ENCODE measurements around the gene ZNF695.
"Not testable (repeated sequence)": the region's sequence is repeated elsewhere in the genome, so short reads cannot be mapped to it uniquely, and the experiment has no call there.

Gene ZNF695

GRCh38 chr1:247047260-247047659 is 39.4 kb upstream of the ZNF695 start:
- Histone ChIP-seq H3K27me3 (ENCODE audit: control insufficient read depth in 3 of 3, insufficient read depth in 3 of 3, low read depth in 1 of 3, low read length in 3 of 3) (no peaks in the 10 kb centered on the region), H3K18ac (ENCODE audit: low read length) (no peak overlapping the region), H2BK120ac (ENCODE audit: low read depth, low read length) (no peak overlapping the region), H3K9me3 (replicated peaks in 1 of 2; ENCODE audit: control insufficient read depth in 2 of 2, insufficient read depth in 1 of 2, low read depth in 1 of 2, low read length in 2 of 2) (peaks cover 32 to 88% of the 10 kb centered on the region in 2 donors), H3K14ac (ENCODE audit: low read length) (no peak overlapping the region), H3K9ac (ENCODE audit: low read depth, low read length, poor library complexity) (no peak overlapping the region), H3K27ac (replicated peaks; ENCODE audit: low read length) (no peak overlapping the region), H3K79me1 (ENCODE audit: low read depth, low read length) (peaks cover 6% of the 10 kb centered on the region), H2BK12ac (ENCODE audit: low read length) (no peak overlapping the region), H2BK15ac (ENCODE audit: low read length) (no peak overlapping the region), H2AFZ (ENCODE audit: low read length) (no peak overlapping the region), H4K91ac (ENCODE audit: low read depth, low read length, poor library complexity) (no peak overlapping the region), H3K4me1 (ENCODE audit: control insufficient read depth in 2 of 2, insufficient read depth in 1 of 2, low read depth in 1 of 2, low read length in 2 of 2) (no peaks in the 10 kb centered on the region), H2BK5ac (ENCODE audit: low read length) (no peak overlapping the region), H3K4ac (ENCODE audit: low read length) (no peak overlapping the region), H2AK5ac (ENCODE audit: low read depth, low read length) (no peak overlapping the region), H3K4me2 (ENCODE audit: insufficient read depth, low read length, poor library complexity, severe bottlenecking) (no peak overlapping the region), H3K36me3 (replicated peaks in 1 of 2; ENCODE audit: control insufficient read depth in 2 of 2, insufficient read depth in 2 of 2, low read length in 2 of 2) (peaks cover 3 to 4% of the 10 kb centered on the region in 2 donors), H3K23ac (ENCODE audit: low read depth, low read length, poor library complexity) (no peak overlapping the region), H4K8ac (ENCODE audit: low read depth, low read length) (no peak overlapping the region), H3K4me3 (ENCODE audit: low read length in 2 of 2) (no peak overlapping the region)
- no peak for DNase-seq (ENCODE audit: low spot score)
- WGBS, 2 donors (ENCODE audit: extremely low coverage in 2 of 2, insufficient read length in 2 of 2, insufficient replicate concordance in 1 of 2), result no CpG with 5 or more reads among the region's 2 CpGs

- Histone ChIP-seq H3K14ac (ENCODE audit: low read length) (no peak overlapping the region), H3K4ac (ENCODE audit: low read length) (no peak overlapping the region), H3K4me1 (ENCODE audit: control insufficient read depth in 2 of 2, insufficient read depth in 1 of 2, low read depth in 1 of 2, low read length in 2 of 2) (no peaks in the 10 kb centered on the region), H3K4me3 (ENCODE audit: low read length in 2 of 2) (no peak overlapping the region), H3K9ac (ENCODE audit: low read depth, low read length, poor library complexity) (no peak overlapping the region), H2BK12ac (ENCODE audit: low read length) (no peak overlapping the region), H3K23ac (ENCODE audit: low read depth, low read length, poor library complexity) (no peak overlapping the region), H3K36me3 (replicated peaks in 1 of 2; ENCODE audit: control insufficient read depth in 2 of 2, insufficient read depth in 2 of 2, low read length in 2 of 2) (peaks cover 8 to 19% of the 10 kb centered on the region in 2 donors), H3K27ac (replicated peaks; ENCODE audit: low read length) (no peak overlapping the region), H3K27me3 (ENCODE audit: control insufficient read depth in 3 of 3, insufficient read depth in 3 of 3, low read depth in 1 of 3, low read length in 3 of 3) (no peaks in the 10 kb centered on the region), H2AFZ (ENCODE audit: low read length) (no peak overlapping the region), H2BK15ac (ENCODE audit: low read length) (no peak overlapping the region), H4K91ac (ENCODE audit: low read depth, low read length, poor library complexity) (no peak overlapping the region), H3K18ac (ENCODE audit: low read length) (no peak overlapping the region), H3K9me3 (replicated peaks in 1 of 2; ENCODE audit: control insufficient read depth in 2 of 2, insufficient read depth in 1 of 2, low read depth in 1 of 2, low read length in 2 of 2) (peaks cover 36 to 94% of the 10 kb centered on the region in 2 donors), H2AK5ac (ENCODE audit: low read depth, low read length) (no peak overlapping the region), H4K8ac (ENCODE audit: low read depth, low read length) (no peak overlapping the region), H2BK120ac (ENCODE audit: low read depth, low read length) (no peak overlapping the region), H2BK5ac (ENCODE audit: low read length) (no peak overlapping the region), H3K4me2 (ENCODE audit: insufficient read depth, low read length, poor library complexity, severe bottlenecking) (no peak overlapping the region), H3K79me1 (ENCODE audit: low read depth, low read length) (peaks cover 6% of the 10 kb centered on the region)
- no peak for DNase-seq (ENCODE audit: low spot score)
- WGBS, 2 donors (ENCODE audit: extremely low coverage in 2 of 2, insufficient read length in 2 of 2, insufficient replicate concordance in 1 of 2), result no CpG with 5 or more reads among the region's 5 CpGs
Measured at GRCh38 chr1:247043406-247043805, 35.5 kb upstream of the ZNF695 start.

- H2BK15ac ChIP-seq (ENCODE audit: low read length), result no peak overlapping the region
- no peak overlapping the region for H3K9ac ChIP-seq (ENCODE audit: low read depth, low read length, poor library complexity)
- no peak overlapping the region for H2AFZ ChIP-seq (ENCODE audit: low read length)
- H3K79me1 ChIP-seq (ENCODE audit: low read depth, low read length), result no peaks in the 10 kb centered on the region
- H4K8ac ChIP-seq (ENCODE audit: low read depth, low read length), result no peak overlapping the region
- no peak overlapping the region for H3K4ac ChIP-seq (ENCODE audit: low read length)
- no peak overlapping the region for H3K4me3 ChIP-seq (ENCODE audit: low read length in 2 of 2)
- H3K36me3 ChIP-seq (replicated peaks in 1 of 2; ENCODE audit: control insufficient read depth in 2 of 2, insufficient read depth in 2 of 2, low read length in 2 of 2), result peaks cover 30 to 66% of the 10 kb centered on the region in 2 donors
- no peak overlapping the region for H3K23ac ChIP-seq (ENCODE audit: low read depth, low read length, poor library complexity)
- H3K9me3 ChIP-seq (replicated peaks in 1 of 2; ENCODE audit: control insufficient read depth in 2 of 2, insufficient read depth in 1 of 2, low read depth in 1 of 2, low read length in 2 of 2), result peaks cover 39 to 93% of the 10 kb centered on the region in 2 donors
- H3K14ac ChIP-seq (ENCODE audit: low read length), result no peak overlapping the region
- DNase-seq (ENCODE audit: low spot score), result no peak
- WGBS, 2 donors (ENCODE audit: extremely low coverage in 2 of 2, insufficient read length in 2 of 2, insufficient replicate concordance in 1 of 2), result no CpG with 5 or more reads among the region's 6 CpGs
- no peak overlapping the region for H2BK120ac ChIP-seq (ENCODE audit: low read depth, low read length)
- H3K4me2 ChIP-seq (ENCODE audit: insufficient read depth, low read length, poor library complexity, severe bottlenecking), result no peak overlapping the region
- H3K27me3 ChIP-seq (ENCODE audit: control insufficient read depth in 3 of 3, insufficient read depth in 3 of 3, low read depth in 1 of 3, low read length in 3 of 3), result no peaks in the 10 kb centered on the region
- no peak overlapping the region for H2AK5ac ChIP-seq (ENCODE audit: low read depth, low read length)
- H4K91ac ChIP-seq (ENCODE audit: low read depth, low read length, poor library complexity), result no peak overlapping the region
- H3K4me1 ChIP-seq (ENCODE audit: control insufficient read depth in 2 of 2, insufficient read depth in 1 of 2, low read depth in 1 of 2, low read length in 2 of 2), result no peaks in the 10 kb centered on the region
- no peak overlapping the region for H3K18ac ChIP-seq (ENCODE audit: low read length)
- no peak overlapping the region for H2BK12ac ChIP-seq (ENCODE audit: low read length)
- H3K27ac ChIP-seq (replicated peaks; ENCODE audit: low read length), result no peak overlapping the region
- no peak overlapping the region for H2BK5ac ChIP-seq (ENCODE audit: low read length)
Measured at GRCh38 chr1:247037511-247038320, 29.9 kb upstream of the ZNF695 start.

- not testable (repeated sequence) for H4K91ac ChIP-seq (ENCODE audit: low read depth, low read length, poor library complexity); H2BK12ac ChIP-seq (ENCODE audit: low read length); H4K8ac ChIP-seq (ENCODE audit: low read depth, low read length); H3K14ac ChIP-seq (ENCODE audit: low read length); H3K23ac ChIP-seq (ENCODE audit: low read depth, low read length, poor library complexity); H2AFZ ChIP-seq (ENCODE audit: low read length); H3K4me1 ChIP-seq (ENCODE audit: control insufficient read depth in 2 of 2, insufficient read depth in 1 of 2, low read depth in 1 of 2, low read length in 2 of 2); H2BK120ac ChIP-seq (ENCODE audit: low read depth, low read length); H3K27me3 ChIP-seq (ENCODE audit: control insufficient read depth in 3 of 3, insufficient read depth in 3 of 3, low read depth in 1 of 3, low read length in 3 of 3); DNase-seq (ENCODE audit: low spot score); H3K9ac ChIP-seq (ENCODE audit: low read depth, low read length, poor library complexity); H2AK5ac ChIP-seq (ENCODE audit: low read depth, low read length); H3K4me2 ChIP-seq (ENCODE audit: insufficient read depth, low read length, poor library complexity, severe bottlenecking); H3K4ac ChIP-seq (ENCODE audit: low read length); H2BK5ac ChIP-seq (ENCODE audit: low read length); H3K27ac ChIP-seq (replicated peaks; ENCODE audit: low read length); H3K18ac ChIP-seq (ENCODE audit: low read length); H3K79me1 ChIP-seq (ENCODE audit: low read depth, low read length); H3K4me3 ChIP-seq (ENCODE audit: low read length in 2 of 2); H2BK15ac ChIP-seq (ENCODE audit: low read length)
- Histone ChIP-seq H3K9me3 (replicated peaks in 1 of 2; ENCODE audit: control insufficient read depth in 2 of 2, insufficient read depth in 1 of 2, low read depth in 1 of 2, low read length in 2 of 2) (peaks cover 22 to 59% of the 10 kb centered on the region in 2 donors), H3K36me3 (replicated peaks in 1 of 2; ENCODE audit: control insufficient read depth in 2 of 2, insufficient read depth in 2 of 2, low read length in 2 of 2) (peaks cover 16 to 39% of the 10 kb centered on the region in 2 donors)
- no CpG with 5 or more reads among the region's 30 CpGs for WGBS, 2 donors (ENCODE audit: extremely low coverage in 2 of 2, insufficient read length in 2 of 2, insufficient replicate concordance in 1 of 2)
Measured at GRCh38 chr1:247032306-247032705, 24.4 kb upstream of the ZNF695 start.
